Measurements from ENCODE around the gene TM9SF3. TPM values are rescaled to one million over a fixed set of nuclear protein-coding genes. Genes with fewer than 3 reads are reported as not detected.

TM9SF3 gene
- total and polyA plus RNA-seq, 8 donors: 128 to 161 (median 152) TPM

DNA sequence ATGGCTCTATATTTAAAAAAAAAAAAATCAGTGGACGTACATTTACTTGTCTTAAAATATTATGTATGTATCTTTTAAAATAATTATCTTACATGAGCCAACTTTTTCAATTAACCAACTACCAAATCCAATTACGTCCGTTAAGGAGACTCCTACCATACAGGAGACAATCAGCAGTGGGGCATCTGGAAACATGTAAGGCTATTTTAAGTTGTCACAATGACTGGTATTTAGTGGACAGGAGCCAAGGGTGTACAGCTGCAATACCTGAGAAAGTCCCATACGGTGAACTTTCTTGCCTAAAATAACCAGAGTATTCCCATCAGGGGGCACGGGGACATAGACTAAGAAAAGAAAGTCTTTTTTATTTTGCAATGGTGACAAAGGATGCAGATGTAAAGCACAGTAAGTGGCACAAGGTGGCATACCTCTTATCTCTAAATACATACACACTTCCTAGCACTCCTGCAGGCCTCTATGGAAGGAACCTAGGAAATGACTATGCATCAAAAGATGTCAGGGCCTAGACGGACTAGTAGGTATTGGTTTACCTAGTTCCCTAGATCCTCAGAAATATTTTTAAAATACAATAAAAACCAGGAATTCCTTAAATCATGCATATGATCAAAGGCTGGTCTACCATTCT is 57.1 kb downstream of the TM9SF3 start:
- Histone ChIP-seq H3K27ac (no peak overlapping the region), H3K4me3 (no peak overlapping the region), H3K4me1 (no peaks in the 10 kb centered on the region), H3K27me3 (no peaks in the 10 kb centered on the region), H3K36me3 (peaks cover 0 to 86% of the 10 kb centered on the region in 2 donors), H3K9me3 (no peaks in the 10 kb centered on the region)
- TF ChIP-seq, protein P1, sequence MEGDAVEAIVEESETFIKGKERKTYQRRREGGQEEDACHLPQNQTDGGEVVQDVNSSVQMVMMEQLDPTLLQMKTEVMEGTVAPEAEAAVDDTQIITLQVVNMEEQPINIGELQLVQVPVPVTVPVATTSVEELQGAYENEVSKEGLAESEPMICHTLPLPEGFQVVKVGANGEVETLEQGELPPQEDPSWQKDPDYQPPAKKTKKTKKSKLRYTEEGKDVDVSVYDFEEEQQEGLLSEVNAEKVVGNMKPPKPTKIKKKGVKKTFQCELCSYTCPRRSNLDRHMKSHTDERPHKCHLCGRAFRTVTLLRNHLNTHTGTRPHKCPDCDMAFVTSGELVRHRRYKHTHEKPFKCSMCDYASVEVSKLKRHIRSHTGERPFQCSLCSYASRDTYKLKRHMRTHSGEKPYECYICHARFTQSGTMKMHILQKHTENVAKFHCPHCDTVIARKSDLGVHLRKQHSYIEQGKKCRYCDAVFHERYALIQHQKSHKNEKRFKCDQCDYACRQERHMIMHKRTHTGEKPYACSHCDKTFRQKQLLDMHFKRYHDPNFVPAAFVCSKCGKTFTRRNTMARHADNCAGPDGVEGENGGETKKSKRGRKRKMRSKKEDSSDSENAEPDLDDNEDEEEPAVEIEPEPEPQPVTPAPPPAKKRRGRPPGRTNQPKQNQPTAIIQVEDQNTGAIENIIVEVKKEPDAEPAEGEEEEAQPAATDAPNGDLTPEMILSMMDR (IDR thresholded peaks at IDR 0.05): no peak
- ATAC-seq: no peak
- intact Hi-C loops (cut with DNase I): no loop called here
- no peak for DNase-seq

GRCh38 chr10:96524741-96525140 is 62.1 kb downstream of the TM9SF3 start:
- Histone ChIP-seq H3K4me3 (no peak overlapping the region), H3K27me3 (no peaks in the 10 kb centered on the region), H3K27ac (no peak overlapping the region), H3K9me3 (no peaks in the 10 kb centered on the region), H3K4me1 (no peaks in the 10 kb centered on the region), H3K36me3 (peaks cover 0 to 85% of the 10 kb centered on the region in 2 donors)
- DNase-seq (no peak), ATAC-seq (no peak)
- intact Hi-C loops (cut with DNase I): no loop called here
- TF ChIP-seq, protein P1 (IDR thresholded peaks at IDR 0.05): no peak

GRCh38 chr10:96517284-96517683 is 69.5 kb downstream of the TM9SF3 start:
- TF ChIP-seq, protein P1 (IDR thresholded peaks at IDR 0.05): no peak
- Histone ChIP-seq H3K27ac (no peak overlapping the region), H3K4me1 (peaks cover 18 to 26% of the 10 kb centered on the region in 2 donors), H3K27me3 (peaks cover 18 to 44% of the 10 kb centered on the region in 2 donors), H3K9me3 (no peaks in the 10 kb centered on the region), H3K36me3 (peaks cover 0 to 36% of the 10 kb centered on the region in 2 donors), H3K4me3 (no peak overlapping the region)
- intact Hi-C loops (cut with DNase I): no loop called here
- ATAC-seq (no peak), DNase-seq (no peak)

GRCh38 chr10:96516337-96516736 is 70.5 kb downstream of the TM9SF3 start:
- Histone ChIP-seq H3K9me3 (no peaks in the 10 kb centered on the region), H3K4me1 (peaks cover 18 to 27% of the 10 kb centered on the region in 2 donors), H3K27me3 (peaks cover 26 to 54% of the 10 kb centered on the region in 2 donors), H3K36me3 (peaks cover 0 to 26% of the 10 kb centered on the region in 2 donors), H3K4me3 (no peak overlapping the region), H3K27ac (no peak overlapping the region)
- DNase-seq: no peak
- TF ChIP-seq, protein P1 (IDR thresholded peaks at IDR 0.05): no peak
- ATAC-seq: no peak
- intact Hi-C loops (cut with DNase I): no loop called here

DNA sequence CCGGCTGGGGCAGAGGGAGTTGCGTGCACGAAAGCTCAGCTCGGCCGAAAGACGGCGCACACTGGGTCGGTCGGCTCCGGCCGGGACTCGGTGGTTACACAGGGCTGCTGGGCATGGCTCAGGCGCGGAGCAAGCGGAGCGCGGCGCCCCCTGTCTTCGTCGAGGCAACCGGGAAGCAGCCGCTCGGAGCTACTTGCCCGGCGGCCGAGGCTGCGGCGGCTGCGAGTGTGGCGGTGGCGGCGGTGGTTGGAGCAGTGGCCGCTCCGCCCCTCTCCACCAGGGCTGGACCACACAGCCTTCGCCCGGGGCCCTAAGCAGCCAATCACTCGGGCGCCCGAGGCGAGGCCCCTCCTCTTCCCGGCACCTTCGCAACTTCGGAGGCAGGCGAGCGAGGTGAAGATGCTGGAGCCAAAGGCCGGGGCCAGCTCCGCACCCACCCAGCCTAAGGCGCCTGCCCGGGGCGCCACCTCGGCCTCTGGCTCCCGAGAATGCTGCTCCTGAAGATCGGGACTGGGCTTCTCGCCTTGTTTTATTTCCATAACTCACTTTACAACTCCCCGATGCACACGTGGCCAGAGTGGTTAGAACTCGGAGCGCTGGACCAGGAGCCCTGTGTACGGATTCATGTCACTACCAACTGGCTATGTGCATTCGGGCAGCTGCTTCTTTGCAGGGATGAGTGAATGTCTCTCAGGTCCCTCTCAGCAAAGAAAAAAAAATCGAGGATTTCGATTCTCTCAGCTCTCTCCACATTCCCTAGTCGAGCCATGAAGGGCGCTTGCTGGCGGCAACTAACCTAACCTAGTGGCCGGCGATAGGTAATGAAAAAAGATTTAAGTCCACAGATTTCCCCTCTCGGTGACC is 72.9 kb downstream of the TM9SF3 start, which contains the start of gene TLL2:
TLL2 (minus strand) TSS at position 229 of the 864 bp plus-strand sequence. CDS start 241 bp downstream, outside the sequence.
- intact Hi-C loops (cut with DNase I): no loop called here
- Histone ChIP-seq H3K4me1 (peaks cover 18 to 27% of the 10 kb centered on the region in 2 donors), H3K9me3 (no peaks in the 10 kb centered on the region), H3K27me3 (peaks cover 26 to 72% of the 10 kb centered on the region in 2 donors), H3K4me3 (peak within 1 kb of the TSS; percentile 35 to 43), H3K36me3 (peaks cover 0 to 8% of the 10 kb centered on the region in 2 donors), H3K27ac (no peak within 1 kb of the TSS)
- peak; percentile 95 for ATAC-seq
- peak; percentile 67 to 92 (median 83) for DNase-seq
- TF ChIP-seq, protein P1 (IDR thresholded peaks at IDR 0.05): peak; percentile 54 to 55

Data from left lung (tissue), 10 donors.